ENCODE measurements around the gene KPNA6. TPM values are rescaled to one million over a fixed set of nuclear protein-coding genes. Genes with fewer than 3 reads are reported as not detected.

The KPNA6 gene
- total and polyA plus RNA-seq, 9 of the 15 experiments (the other 6 are each of a cell fraction or from before 2014, with no cell fraction given) = 20.1 to 54.6 (median 32.2) TPM

DNA sequence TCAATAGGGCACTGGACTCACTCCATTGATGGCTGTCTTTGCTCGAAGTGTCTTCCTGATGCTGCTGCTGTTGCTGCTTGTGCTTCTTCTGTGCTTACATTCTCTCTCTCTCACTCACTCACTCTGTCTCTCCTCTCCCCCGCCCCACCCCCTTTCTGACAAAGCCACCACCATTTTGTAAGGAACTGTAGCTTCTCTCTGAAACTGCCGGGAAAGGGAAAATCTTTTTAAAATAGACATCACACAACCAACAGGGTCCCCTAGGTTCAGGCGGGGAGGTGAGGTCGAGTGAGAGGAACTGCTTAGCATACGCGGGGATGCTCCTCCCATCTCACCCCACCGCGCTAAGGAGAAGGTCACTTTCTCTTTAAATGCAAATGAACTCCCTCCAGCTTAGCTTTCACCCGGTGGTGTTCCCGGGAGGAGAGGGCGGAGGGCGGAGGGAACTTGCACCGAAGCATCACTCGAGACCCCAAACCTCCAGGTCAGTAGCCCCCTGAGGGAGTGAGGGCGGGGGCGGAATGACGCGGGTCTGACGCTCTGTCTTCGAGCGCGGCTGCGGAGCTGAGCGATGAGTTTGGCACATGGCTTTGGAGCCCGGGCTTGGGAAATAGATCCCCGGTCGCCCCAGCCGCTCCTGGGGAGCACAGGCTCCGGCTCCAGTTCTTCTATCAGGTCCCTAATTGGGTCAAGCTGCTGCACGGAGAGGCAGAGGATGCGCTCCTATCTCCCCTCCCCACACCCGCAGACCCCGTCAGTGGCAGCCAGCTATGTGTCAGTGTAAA lies 92.6 kb downstream of the KPNA6 start, which contains the start of gene CCDC28B (continued):
- TF ChIP-seq, protein P1, sequence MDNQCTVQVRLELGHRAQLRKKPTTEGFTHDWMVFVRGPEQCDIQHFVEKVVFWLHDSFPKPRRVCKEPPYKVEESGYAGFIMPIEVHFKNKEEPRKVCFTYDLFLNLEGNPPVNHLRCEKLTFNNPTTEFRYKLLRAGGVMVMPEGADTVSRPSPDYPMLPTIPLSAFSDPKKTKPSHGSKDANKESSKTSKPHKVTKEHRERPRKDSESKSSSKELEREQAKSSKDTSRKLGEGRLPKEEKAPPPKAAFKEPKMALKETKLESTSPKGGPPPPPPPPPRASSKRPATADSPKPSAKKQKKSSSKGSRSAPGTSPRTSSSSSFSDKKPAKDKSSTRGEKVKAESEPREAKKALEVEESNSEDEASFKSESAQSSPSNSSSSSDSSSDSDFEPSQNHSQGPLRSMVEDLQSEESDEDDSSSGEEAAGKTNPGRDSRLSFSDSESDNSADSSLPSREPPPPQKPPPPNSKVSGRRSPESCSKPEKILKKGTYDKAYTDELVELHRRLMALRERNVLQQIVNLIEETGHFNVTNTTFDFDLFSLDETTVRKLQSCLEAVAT (IDR thresholded peaks at IDR 0.05) = peak in 1 of 2 experiments; percentile 65; a peak in 1 of 4 replicates
- TF ChIP-seq TAF7 (tag; IDR thresholded peaks at IDR 0.05) (no peak), HNRNPUL1 (IDR thresholded peaks at IDR 0.05; ENCODE audit: low read length) (no peak), SMARCC2 (IDR thresholded peaks at IDR 0.05; ENCODE audit: low read depth) (no peak), BHLHE40 (IDR thresholded peaks at IDR 0.05; ENCODE audit: low read length) (0 out of 2 replicates have a peak, but pooled peaks have one; percentile 1), ARNT (IDR thresholded peaks at IDR 0.05) (peak in 1 of 2 experiments; percentile 57; a peak in 1 of 4 replicates), ZNF655 (CRISPR knock-in tag; IDR thresholded peaks at IDR 0.05) (no peak), FOXP1 (CRISPR knock-in tag; IDR thresholded peaks at IDR 0.05) (peak; percentile 80), CREB3 (tag; conservative IDR thresholded peaks at IDR 0.05; ENCODE audit: low read depth) (0 out of 2 replicates have a peak, but pooled peaks have one; percentile 32), ZNF140 (CRISPR knock-in tag; IDR thresholded peaks at IDR 0.05) (no peak), ZEB2 (IDR thresholded peaks at IDR 0.05) (0 out of 2 replicates have a peak, but pooled peaks have one; percentile 14), SRSF3 (IDR thresholded peaks at IDR 0.05; ENCODE audit: insufficient read depth, low read length) (no peak), HDAC1 (IDR thresholded peaks at IDR 0.05) (peak in 1 of 2 experiments; percentile 62; a peak in 1 of 4 replicates), LEF1 (IDR thresholded peaks at IDR 0.05) (no peak), TSC22D4 (tag; IDR thresholded peaks at IDR 0.05) (no peak), ZNF699 (CRISPR knock-in tag; IDR thresholded peaks at IDR 0.05; ENCODE audit: insufficient replicate concordance) (no peak), FUS (optimal IDR thresholded peaks at IDR 0.05; ENCODE audit: low read depth, low read length) (no peak), CBFA2T2 (conservative IDR thresholded peaks at IDR 0.05) (no peak)
- TF ChIP-seq, protein P2, sequence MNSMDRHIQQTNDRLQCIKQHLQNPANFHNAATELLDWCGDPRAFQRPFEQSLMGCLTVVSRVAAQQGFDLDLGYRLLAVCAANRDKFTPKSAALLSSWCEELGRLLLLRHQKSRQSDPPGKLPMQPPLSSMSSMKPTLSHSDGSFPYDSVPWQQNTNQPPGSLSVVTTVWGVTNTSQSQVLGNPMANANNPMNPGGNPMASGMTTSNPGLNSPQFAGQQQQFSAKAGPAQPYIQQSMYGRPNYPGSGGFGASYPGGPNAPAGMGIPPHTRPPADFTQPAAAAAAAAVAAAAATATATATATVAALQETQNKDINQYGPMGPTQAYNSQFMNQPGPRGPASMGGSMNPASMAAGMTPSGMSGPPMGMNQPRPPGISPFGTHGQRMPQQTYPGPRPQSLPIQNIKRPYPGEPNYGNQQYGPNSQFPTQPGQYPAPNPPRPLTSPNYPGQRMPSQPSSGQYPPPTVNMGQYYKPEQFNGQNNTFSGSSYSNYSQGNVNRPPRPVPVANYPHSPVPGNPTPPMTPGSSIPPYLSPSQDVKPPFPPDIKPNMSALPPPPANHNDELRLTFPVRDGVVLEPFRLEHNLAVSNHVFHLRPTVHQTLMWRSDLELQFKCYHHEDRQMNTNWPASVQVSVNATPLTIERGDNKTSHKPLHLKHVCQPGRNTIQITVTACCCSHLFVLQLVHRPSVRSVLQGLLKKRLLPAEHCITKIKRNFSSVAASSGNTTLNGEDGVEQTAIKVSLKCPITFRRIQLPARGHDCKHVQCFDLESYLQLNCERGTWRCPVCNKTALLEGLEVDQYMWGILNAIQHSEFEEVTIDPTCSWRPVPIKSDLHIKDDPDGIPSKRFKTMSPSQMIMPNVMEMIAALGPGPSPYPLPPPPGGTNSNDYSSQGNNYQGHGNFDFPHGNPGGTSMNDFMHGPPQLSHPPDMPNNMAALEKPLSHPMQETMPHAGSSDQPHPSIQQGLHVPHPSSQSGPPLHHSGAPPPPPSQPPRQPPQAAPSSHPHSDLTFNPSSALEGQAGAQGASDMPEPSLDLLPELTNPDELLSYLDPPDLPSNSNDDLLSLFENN (IDR thresholded peaks at IDR 0.05; ENCODE audit: low read depth in 2 of 2, low read length in 2 of 2) = no peak
- TF ChIP-seq, protein P3, sequence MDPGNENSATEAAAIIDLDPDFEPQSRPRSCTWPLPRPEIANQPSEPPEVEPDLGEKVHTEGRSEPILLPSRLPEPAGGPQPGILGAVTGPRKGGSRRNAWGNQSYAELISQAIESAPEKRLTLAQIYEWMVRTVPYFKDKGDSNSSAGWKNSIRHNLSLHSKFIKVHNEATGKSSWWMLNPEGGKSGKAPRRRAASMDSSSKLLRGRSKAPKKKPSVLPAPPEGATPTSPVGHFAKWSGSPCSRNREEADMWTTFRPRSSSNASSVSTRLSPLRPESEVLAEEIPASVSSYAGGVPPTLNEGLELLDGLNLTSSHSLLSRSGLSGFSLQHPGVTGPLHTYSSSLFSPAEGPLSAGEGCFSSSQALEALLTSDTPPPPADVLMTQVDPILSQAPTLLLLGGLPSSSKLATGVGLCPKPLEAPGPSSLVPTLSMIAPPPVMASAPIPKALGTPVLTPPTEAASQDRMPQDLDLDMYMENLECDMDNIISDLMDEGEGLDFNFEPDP (CRISPR knock-in tag; IDR thresholded peaks at IDR 0.05) = no peak
